ENCODE measurements around the gene CDK12.

The CDK12 gene

GRCh38 chr17:39576187-39576586, 114.9 kb downstream of the CDK12 start:
- H3K9me3 ChIP-seq (ENCODE audit: low read length) = no peaks in the 10 kb centered on the region
- TF ChIP-seq CTCF (IDR thresholded peaks at IDR 0.05; ENCODE audit: low read length) = peak; percentile 63
- no peak for TF ChIP-seq EZH2 (IDR thresholded peaks at IDR 0.05; ENCODE audit: borderline replicate concordance, low read length)
- H3K36me3 ChIP-seq (ENCODE audit: insufficient read depth, low read length) = peaks cover 7% of the 10 kb centered on the region
- no peaks in the 10 kb centered on the region for H3K9me2 ChIP-seq (ENCODE audit: low read depth, low read length)
- H3F3A ChIP-seq (ENCODE audit: insufficient read depth, low read length) = no peaks in the 10 kb centered on the region; the same call in 1 of the 2 replicates
- no peaks in the 10 kb centered on the region for H3K79me2 ChIP-seq (ENCODE audit: insufficient read depth, low read length)
- no peaks in the 10 kb centered on the region for H3K27me3 ChIP-seq (ENCODE audit: insufficient read depth, low read length)
- no peaks in the 10 kb centered on the region for H4K20me1 ChIP-seq (ENCODE audit: insufficient read depth, low read length)
- H3K4me3 ChIP-seq (ENCODE audit: low read depth, low read length, poor library complexity, severe bottlenecking) = no peak overlapping the region
- H3K9ac ChIP-seq (ENCODE audit: low read length) = no peak overlapping the region
- H3K4me1 ChIP-seq (ENCODE audit: insufficient read depth, low read length, severe bottlenecking) = peaks cover 6% of the 10 kb centered on the region
- no peak overlapping the region for H3K27ac ChIP-seq (ENCODE audit: low read depth, low read length, poor library complexity, severe bottlenecking)
- H2AFZ ChIP-seq (ENCODE audit: low read length) = no peak overlapping the region
- no peak overlapping the region for H3K4me2 ChIP-seq (ENCODE audit: low read length)

- no peaks in the 10 kb centered on the region for H3F3A ChIP-seq (ENCODE audit: insufficient read depth, low read length)
- H2AFZ ChIP-seq (ENCODE audit: low read length) = no peak overlapping the region
Measured at GRCh38 chr17:39578272-39578671, 117.0 kb downstream of the CDK12 start.

GRCh38 chr17:39579318-39580081, 118.2 kb downstream of the CDK12 start:
- H3K9ac ChIP-seq (ENCODE audit: low read length) = no peak overlapping the region
- TF ChIP-seq CTCF (IDR thresholded peaks at IDR 0.05; ENCODE audit: low read length) = no peak
- no peak for TF ChIP-seq EZH2 (IDR thresholded peaks at IDR 0.05; ENCODE audit: borderline replicate concordance, low read length)
- H3K79me2 ChIP-seq (ENCODE audit: insufficient read depth, low read length) = no peaks in the 10 kb centered on the region
- no peak overlapping the region for H3K4me3 ChIP-seq (ENCODE audit: low read depth, low read length, poor library complexity, severe bottlenecking)
- no peak overlapping the region for H3K4me2 ChIP-seq (ENCODE audit: low read length)
- no peaks in the 10 kb centered on the region for H3K9me3 ChIP-seq (ENCODE audit: low read length)
- H3K36me3 ChIP-seq (ENCODE audit: insufficient read depth, low read length) = no peaks in the 10 kb centered on the region
- no peaks in the 10 kb centered on the region for H3K4me1 ChIP-seq (ENCODE audit: insufficient read depth, low read length, severe bottlenecking)
- no peaks in the 10 kb centered on the region for H4K20me1 ChIP-seq (ENCODE audit: insufficient read depth, low read length)
- H3K9me2 ChIP-seq (ENCODE audit: low read depth, low read length) = no peaks in the 10 kb centered on the region
- H3K27ac ChIP-seq (ENCODE audit: low read depth, low read length, poor library complexity, severe bottlenecking) = no peak overlapping the region
- H3K27me3 ChIP-seq (ENCODE audit: insufficient read depth, low read length) = no peaks in the 10 kb centered on the region; the same call in 1 of the 2 replicates
- no peaks in the 10 kb centered on the region for H3F3A ChIP-seq (ENCODE audit: insufficient read depth, low read length)
- no peak overlapping the region for H2AFZ ChIP-seq (ENCODE audit: low read length)

More at GRCh38 chr17:39578272-39578671, 117.0 kb downstream of the CDK12 start:
- Histone ChIP-seq H3K27ac (ENCODE audit: low read depth, low read length, poor library complexity, severe bottlenecking) (no peak overlapping the region), H3K4me1 (ENCODE audit: insufficient read depth, low read length, severe bottlenecking) (peaks cover 6% of the 10 kb centered on the region), H3K79me2 (ENCODE audit: insufficient read depth, low read length) (no peaks in the 10 kb centered on the region), H3K4me3 (ENCODE audit: low read depth, low read length, poor library complexity, severe bottlenecking) (no peak overlapping the region), H3K36me3 (ENCODE audit: insufficient read depth, low read length) (no peaks in the 10 kb centered on the region), H4K20me1 (ENCODE audit: insufficient read depth, low read length) (no peaks in the 10 kb centered on the region), H3K4me2 (ENCODE audit: low read length) (no peak overlapping the region), H3K9ac (ENCODE audit: low read length) (no peak overlapping the region), H3K9me2 (ENCODE audit: low read depth, low read length) (no peaks in the 10 kb centered on the region), H3K27me3 (ENCODE audit: insufficient read depth, low read length) (no peaks in the 10 kb centered on the region), H3K9me3 (ENCODE audit: low read length) (no peaks in the 10 kb centered on the region)
- no peak for TF ChIP-seq EZH2 (IDR thresholded peaks at IDR 0.05; ENCODE audit: borderline replicate concordance, low read length)
- TF ChIP-seq CTCF (IDR thresholded peaks at IDR 0.05; ENCODE audit: low read length) = no peak

Measured in OCI-LY1 (cell line).